ENCODE measurements around the gene FHIT.

DNA sequence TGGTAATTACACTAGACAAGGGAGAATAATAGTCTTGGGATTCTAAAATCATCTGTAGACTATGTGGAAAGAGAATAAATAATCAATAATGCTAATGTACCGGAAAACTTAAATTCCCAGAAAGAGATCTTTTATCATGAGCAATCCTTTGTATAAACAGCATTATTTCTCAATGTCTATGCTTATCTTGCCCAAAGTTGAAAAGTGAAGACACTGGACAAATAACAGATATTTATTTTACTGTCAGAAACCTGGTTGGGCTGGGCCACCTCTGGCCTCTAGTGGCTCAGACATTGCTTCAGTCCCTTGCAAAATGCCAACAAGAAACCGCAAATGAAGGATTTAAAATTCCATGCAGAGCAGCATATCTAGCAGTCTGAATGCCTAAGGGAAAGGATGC, 409.9 kb downstream of the FHIT start:
- TF ChIP-seq CTCF (IDR thresholded peaks at IDR 0.05 in 2 of 3, conservative IDR thresholded peaks at IDR 0.05 in 1 of 3; ENCODE audit: control insufficient read depth in 2 of 3, extremely low read depth in 1 of 3, insufficient read depth in 1 of 3, low read depth in 3 of 3, low read length in 3 of 3): no peak
- TF ChIP-seq POLR2AphosphoS2 (IDR thresholded peaks at IDR 0.05; ENCODE audit: low read depth, low read length): no peak
- no peak for TF ChIP-seq GABPA (IDR thresholded peaks at IDR 0.05; ENCODE audit: low read depth)
- no peak for TF ChIP-seq ESRRA (IDR thresholded peaks at IDR 0.05; ENCODE audit: low read length)
- no peak for TF ChIP-seq EP300 (IDR thresholded peaks at IDR 0.05; ENCODE audit: borderline replicate concordance in 1 of 2, control insufficient read depth in 1 of 2, low read depth in 2 of 2, low read length in 2 of 2)
- no peak for TF ChIP-seq SPI1 (IDR thresholded peaks at IDR 0.05; ENCODE audit: borderline replicate concordance, insufficient read depth, low read depth, low read length)
- TF ChIP-seq, protein P1, sequence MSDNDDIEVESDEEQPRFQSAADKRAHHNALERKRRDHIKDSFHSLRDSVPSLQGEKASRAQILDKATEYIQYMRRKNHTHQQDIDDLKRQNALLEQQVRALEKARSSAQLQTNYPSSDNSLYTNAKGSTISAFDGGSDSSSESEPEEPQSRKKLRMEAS (IDR thresholded peaks at IDR 0.05; ENCODE audit: low read depth, low read length): no peak
- no peak for TF ChIP-seq CEBPZ (IDR thresholded peaks at IDR 0.05; ENCODE audit: low read depth, low read length)
- no peak for TF ChIP-seq ATF3 (IDR thresholded peaks at IDR 0.05; ENCODE audit: borderline replicate concordance, extremely low read depth, low read depth, low read length)
- no peak for TF ChIP-seq TCF3 (IDR thresholded peaks at IDR 0.05; ENCODE audit: borderline replicate concordance, insufficient read depth, low read depth, low read length)
- TF ChIP-seq ZNF274 (IDR thresholded peaks at IDR 0.05; ENCODE audit: insufficient read depth, insufficient read length): no peak
- no peak for TF ChIP-seq ZNF24 (IDR thresholded peaks at IDR 0.05)
- TF ChIP-seq IKZF1 (conservative IDR thresholded peaks at IDR 0.05): no peak
